DOHH2 (cell line): ENCODE data around the gene GRM5.

Experiments
- H3F3A ChIP-seq: fragments of 200-600 bp; sonication (generic), shearing (Covaris generic); 2 replicates; pipeline ENCODE4 v1.6.0; 2016; ENCODE audit warnings: antibody characterized with exemption, mild to moderate bottlenecking; ENCODE audit not compliant: control insufficient read depth, insufficient read depth
- H3K27ac ChIP-seq: fragments of 200-600 bp; sonication (generic); 2 replicates; pipeline ENCODE4 v1.5.1; 2014; ENCODE audit warnings: low read depth, mild to moderate bottlenecking, low read length, moderate library complexity
- H3K27me3 ChIP-seq: fragments of 200-600 bp; sonication (generic); 2 replicates; pipeline ENCODE4 v1.6.1; 2014; ENCODE audit warnings: mild to moderate bottlenecking, low read length, mixed read lengths; ENCODE audit not compliant: control insufficient read depth
- H3K36me3 ChIP-seq: fragments of 200-600 bp; sonication (generic); 2 replicates; pipeline ENCODE4 v1.6.1; 2014; ENCODE audit warnings: mild to moderate bottlenecking, low read length, moderate library complexity, mixed read lengths; ENCODE audit not compliant: control insufficient read depth
- H3K4me1 ChIP-seq: fragments of 200-600 bp; sonication (generic); 2 replicates; pipeline ENCODE4 v1.6.1; 2014; ENCODE audit warnings: mild to moderate bottlenecking, low read length, mixed read lengths; ENCODE audit not compliant: control insufficient read depth
- H3K4me2 ChIP-seq: fragments of 200-600 bp; sonication (generic); 2 replicates; pipeline ENCODE4 v1.6.0; 2014; ENCODE audit warnings: mild to moderate bottlenecking, low read length, moderate library complexity
- H3K4me3 ChIP-seq: fragments of 200-600 bp; sonication (generic); 2 replicates; pipeline ENCODE4 v1.5.1; 2014; ENCODE audit warnings: mild to moderate bottlenecking, low read length, mixed read lengths
- H3K79me2 ChIP-seq: fragments of 200-600 bp; sonication (generic); 2 replicates; pipeline ENCODE4 v1.6.1; 2014; ENCODE audit warnings: mild to moderate bottlenecking, low read length, mixed read lengths; ENCODE audit not compliant: control insufficient read depth
- H3K9me2 ChIP-seq: fragments of 200-600 bp; sonication (generic); replicated peaks from 2 replicates; pipeline ENCODE4 v1.6.1; 2014; ENCODE audit warnings: mild to moderate bottlenecking, low read length, mixed read lengths; ENCODE audit not compliant: control insufficient read depth
- H3K9me3 ChIP-seq: fragments of 200-600 bp; sonication (generic); 2 replicates; pipeline ENCODE4 v1.6.1; 2014; ENCODE audit warnings: antibody characterized with exemption, low read length, mixed read lengths; ENCODE audit not compliant: control insufficient read depth, insufficient read depth
- H4K20me1 ChIP-seq: fragments of 200-600 bp; sonication (generic); 2 replicates; pipeline ENCODE4 v1.6.0; 2014; ENCODE audit warnings: low read depth, mild to moderate bottlenecking, antibody characterized with exemption, low read length, moderate library complexity; ENCODE audit not compliant: control insufficient read depth, insufficient read depth
- EZH2phosphoT487 ChIP-seq: fragments of 200-600 bp; sonication (generic); IDR thresholded peaks from 2 replicates; pipeline ENCODE4 v1.6.1; 2017; ENCODE audit warnings: borderline replicate concordance, mild to moderate bottlenecking, antibody characterized with exemption, low read length, moderate library complexity, mixed read lengths
- TF ChIP-seq, protein P1 (sequence below): fragments of 200-600 bp; sonication (generic); IDR thresholded peaks from one replicate; pipeline ENCODE4 v1.5.1; 2014; ENCODE audit warnings: antibody characterized with exemption, mild to moderate bottlenecking, low read depth, low read length; ENCODE audit not compliant: poor library complexity, severe bottlenecking

GRM5 gene

DNA sequence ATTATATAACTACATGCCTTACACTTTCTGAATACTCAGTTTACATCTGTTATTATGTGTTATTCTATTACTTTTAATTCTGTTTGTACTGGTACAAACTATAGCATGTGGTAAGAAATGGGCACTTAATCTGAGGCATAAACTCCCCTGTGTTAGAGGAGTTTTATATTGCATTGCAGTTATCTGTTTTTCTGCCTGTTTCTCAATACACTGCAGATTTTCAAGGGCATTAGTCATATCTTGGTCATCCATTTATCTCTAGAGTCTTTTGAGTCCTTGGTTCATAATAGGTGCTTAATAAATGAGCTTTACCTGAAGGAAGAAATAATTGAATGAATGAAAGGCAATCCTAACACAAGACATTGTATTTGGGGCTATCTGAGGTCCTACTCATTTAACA is 545.4 kb downstream of the GRM5 start:
- Histone ChIP-seq H3K4me2 (no peak overlapping the region), H3K9me3 (no peaks in the 10 kb centered on the region), H3K79me2 (no peaks in the 10 kb centered on the region), H3K36me3 (no peaks in the 10 kb centered on the region), H3F3A (no peaks in the 10 kb centered on the region), H3K4me1 (no peaks in the 10 kb centered on the region), H3K4me3 (no peak overlapping the region), H3K27ac (no peak overlapping the region), H3K9me2 (no peaks in the 10 kb centered on the region), H3K27me3 (no peaks in the 10 kb centered on the region), H4K20me1 (no peaks in the 10 kb centered on the region)
- TF ChIP-seq, protein P1, sequence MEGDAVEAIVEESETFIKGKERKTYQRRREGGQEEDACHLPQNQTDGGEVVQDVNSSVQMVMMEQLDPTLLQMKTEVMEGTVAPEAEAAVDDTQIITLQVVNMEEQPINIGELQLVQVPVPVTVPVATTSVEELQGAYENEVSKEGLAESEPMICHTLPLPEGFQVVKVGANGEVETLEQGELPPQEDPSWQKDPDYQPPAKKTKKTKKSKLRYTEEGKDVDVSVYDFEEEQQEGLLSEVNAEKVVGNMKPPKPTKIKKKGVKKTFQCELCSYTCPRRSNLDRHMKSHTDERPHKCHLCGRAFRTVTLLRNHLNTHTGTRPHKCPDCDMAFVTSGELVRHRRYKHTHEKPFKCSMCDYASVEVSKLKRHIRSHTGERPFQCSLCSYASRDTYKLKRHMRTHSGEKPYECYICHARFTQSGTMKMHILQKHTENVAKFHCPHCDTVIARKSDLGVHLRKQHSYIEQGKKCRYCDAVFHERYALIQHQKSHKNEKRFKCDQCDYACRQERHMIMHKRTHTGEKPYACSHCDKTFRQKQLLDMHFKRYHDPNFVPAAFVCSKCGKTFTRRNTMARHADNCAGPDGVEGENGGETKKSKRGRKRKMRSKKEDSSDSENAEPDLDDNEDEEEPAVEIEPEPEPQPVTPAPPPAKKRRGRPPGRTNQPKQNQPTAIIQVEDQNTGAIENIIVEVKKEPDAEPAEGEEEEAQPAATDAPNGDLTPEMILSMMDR: no peak
- no peak for TF ChIP-seq EZH2phosphoT487

DNA sequence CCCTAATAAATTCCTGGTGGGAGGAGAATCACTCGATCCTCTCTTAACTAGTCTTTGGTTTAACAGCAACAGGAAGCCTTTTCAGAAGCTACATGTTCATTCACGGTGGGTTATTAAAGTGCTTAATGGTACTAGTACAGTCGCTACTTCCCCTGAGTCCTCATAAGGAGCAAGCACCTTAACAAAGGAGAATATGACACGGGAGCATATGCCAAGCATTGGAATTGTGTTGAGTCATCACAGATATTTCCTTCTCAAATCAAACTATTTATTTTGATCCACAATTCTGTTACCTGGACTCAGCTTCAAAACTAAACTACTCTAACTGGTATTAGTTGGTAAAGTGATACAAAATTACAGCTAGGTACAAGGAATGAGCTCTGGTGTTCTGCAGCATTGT is 550.8 kb downstream of the GRM5 start:
- Histone ChIP-seq H3K27me3 (no peaks in the 10 kb centered on the region), H3K9me2 (no peaks in the 10 kb centered on the region), H3K36me3 (no peaks in the 10 kb centered on the region), H4K20me1 (no peaks in the 10 kb centered on the region), H3F3A (no peaks in the 10 kb centered on the region), H3K9me3 (no peaks in the 10 kb centered on the region), H3K4me3 (no peak overlapping the region), H3K4me1 (no peaks in the 10 kb centered on the region), H3K79me2 (no peaks in the 10 kb centered on the region), H3K4me2 (no peak overlapping the region), H3K27ac (no peak overlapping the region)
- no peak for TF ChIP-seq EZH2phosphoT487
- TF ChIP-seq, protein P1: no peak

DNA sequence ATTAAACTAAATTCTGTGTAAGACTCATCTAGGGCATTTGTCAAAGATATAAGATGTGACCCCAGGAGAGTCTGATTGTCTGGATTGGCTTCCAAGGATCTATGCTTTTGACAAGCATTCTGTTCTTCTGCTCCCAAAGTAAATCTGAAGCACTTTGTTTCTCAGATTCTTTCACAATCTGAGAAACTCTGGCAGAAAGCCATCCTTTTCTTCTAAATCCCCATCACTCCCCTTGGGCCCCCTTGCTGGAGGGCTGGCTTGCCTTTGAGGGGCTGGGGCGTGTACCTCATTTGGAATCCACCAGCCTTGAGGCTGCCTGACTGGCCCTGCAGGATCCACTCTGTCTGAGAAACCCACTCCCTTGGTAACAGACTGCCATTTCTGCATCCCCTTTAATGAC is 554.8 kb downstream of the GRM5 start:
- Histone ChIP-seq H3K27me3 (no peaks in the 10 kb centered on the region), H4K20me1 (no peaks in the 10 kb centered on the region), H3K9me3 (no peaks in the 10 kb centered on the region), H3K4me2 (no peak overlapping the region), H3K4me1 (no peaks in the 10 kb centered on the region), H3F3A (no peaks in the 10 kb centered on the region), H3K36me3 (no peaks in the 10 kb centered on the region), H3K79me2 (no peaks in the 10 kb centered on the region), H3K27ac (no peak overlapping the region), H3K9me2 (no peaks in the 10 kb centered on the region), H3K4me3 (no peak overlapping the region)
- TF ChIP-seq, protein P1: no peak
- no peak for TF ChIP-seq EZH2phosphoT487
